ACC112 (cell line): ENCODE measurements around the gene MXD3.
A peak's percentile ranks its signal among the peaks of the same experiment; 100 is the strongest.
"Not testable (repeated sequence)": the region's sequence is repeated elsewhere in the genome, so short reads cannot be mapped to it uniquely, and the experiment has no call there.

ENCODE experiments used
- H2AFZ ChIP-seq: fragments of 200-600 bp; sonication (generic); one replicate; pipeline ENCODE4 v1.6.0; 2017; ENCODE audit warnings: antibody characterized with exemption, low read length; ENCODE audit not compliant: unreplicated experiment
- H3K27ac ChIP-seq: fragments of 200-600 bp; sonication (generic); 2 replicates; pipeline ENCODE4 v1.5.1; 2014; ENCODE audit warnings: low read depth, mild to moderate bottlenecking, antibody characterized with exemption, low read length, moderate library complexity
- H3K27me3 ChIP-seq: fragments of 200-600 bp; sonication (generic); 2 replicates; pipeline ENCODE4 v1.6.1; 2014; ENCODE audit warnings: mild to moderate bottlenecking, antibody characterized with exemption, low read length, moderate library complexity, mixed read lengths; ENCODE audit not compliant: insufficient read depth
- H3K36me3 ChIP-seq: fragments of 200-600 bp; sonication (generic); 2 replicates; pipeline ENCODE4 v1.6.1; 2016; ENCODE audit warnings: mild to moderate bottlenecking, antibody characterized with exemption, low read length, moderate library complexity, mixed read lengths; ENCODE audit not compliant: insufficient read depth
- H3K4me1 ChIP-seq: fragments of 200-600 bp; sonication (generic); one replicate; pipeline ENCODE4 v1.6.1; 2016; ENCODE audit warnings: low read length, mixed read lengths; ENCODE audit not compliant: insufficient read depth, unreplicated experiment, control insufficient read depth
- H3K4me3 ChIP-seq: fragments of 200-600 bp; sonication (generic); 2 replicates; pipeline ENCODE4 v1.5.1; 2014; ENCODE audit warnings: mild to moderate bottlenecking, low read depth, low read length
- H3K79me2 ChIP-seq: fragments of 200-600 bp; sonication (generic); one replicate; pipeline ENCODE4 v1.6.0; 2016; ENCODE audit warnings: low read length; ENCODE audit not compliant: control insufficient read depth, unreplicated experiment, insufficient read depth

The MXD3 gene, protein sequence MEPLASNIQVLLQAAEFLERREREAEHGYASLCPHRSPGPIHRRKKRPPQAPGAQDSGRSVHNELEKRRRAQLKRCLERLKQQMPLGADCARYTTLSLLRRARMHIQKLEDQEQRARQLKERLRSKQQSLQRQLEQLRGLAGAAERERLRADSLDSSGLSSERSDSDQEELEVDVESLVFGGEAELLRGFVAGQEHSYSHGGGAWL

DNA sequence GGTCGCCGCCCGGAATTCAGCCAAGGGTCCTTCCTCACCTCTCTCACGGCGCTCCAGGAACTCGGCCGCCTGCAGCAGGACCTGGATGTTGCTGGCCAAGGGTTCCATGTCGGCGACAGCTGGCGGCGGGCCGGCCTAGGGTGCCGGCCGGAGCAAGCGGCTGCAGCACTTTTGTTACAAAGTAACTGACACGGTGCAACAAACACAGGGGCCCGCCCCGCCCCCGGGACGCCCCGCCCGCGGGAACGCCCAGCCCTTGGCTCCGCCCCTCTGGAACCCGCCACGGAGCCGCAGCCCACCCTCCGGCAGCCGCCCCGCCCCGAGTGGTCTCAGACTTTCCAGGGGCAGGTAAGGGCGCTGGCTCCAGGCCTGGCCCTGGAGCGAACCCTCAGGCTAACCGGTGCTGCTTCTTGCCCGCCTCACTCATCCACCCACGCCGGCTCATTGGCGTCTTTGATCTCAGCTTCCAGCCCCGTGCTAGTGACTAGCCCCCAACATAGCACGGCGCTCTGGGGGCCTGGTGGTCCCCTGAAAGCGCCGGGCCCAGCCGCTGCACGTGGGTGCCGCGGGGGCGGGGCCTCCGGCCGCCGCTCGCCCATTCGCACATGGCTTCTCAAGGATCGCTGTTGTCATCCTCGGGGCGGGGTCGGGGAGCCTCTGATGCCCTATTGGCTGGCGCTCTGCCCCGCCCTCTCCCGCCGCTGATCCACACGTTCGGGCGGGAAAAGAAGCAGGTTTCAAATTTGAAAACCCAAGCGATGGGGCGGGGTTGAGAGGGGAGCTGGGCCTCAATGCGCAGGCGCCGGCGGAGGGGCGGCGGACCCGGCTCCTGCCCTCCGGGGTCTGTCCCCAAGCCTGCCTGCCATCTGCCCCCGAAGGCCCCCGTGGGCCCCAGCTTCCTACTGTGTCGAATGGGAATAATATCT lies at the start of gene MXD3:
Gene MXD3 (minus strand): TSS at position 176 of the 926 bp plus-strand sequence. CDS start 68 bp downstream, at position 108.
- Histone ChIP-seq H2AFZ (peak within 1 kb of the TSS; percentile 63), H3K4me1 (peaks cover 16% of the 10 kb centered on the region), H3K4me3 (peak within 1 kb of the TSS; percentile 78)

DNA sequence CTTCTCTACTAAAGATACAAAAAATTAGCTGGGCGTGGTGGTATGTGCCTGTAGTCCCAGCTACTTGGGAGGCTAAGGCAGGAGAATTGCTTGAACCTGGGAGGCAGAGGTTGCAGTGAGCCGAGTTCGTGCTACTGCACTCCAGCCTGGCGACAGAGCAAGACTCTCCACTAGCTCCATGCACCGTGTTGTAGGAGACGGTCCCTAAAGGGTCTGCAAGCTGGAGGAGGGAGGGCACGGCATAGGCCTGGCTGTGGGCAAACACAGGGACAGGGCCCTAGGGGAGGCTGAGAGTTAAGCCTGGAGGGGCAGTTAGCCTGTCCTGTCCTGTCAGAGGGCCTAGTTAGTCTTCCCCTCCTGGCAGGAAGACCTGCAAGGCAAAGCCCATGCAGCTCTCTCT lies 49.0 kb upstream of the MXD3 start:
- H3K4me1 ChIP-seq, H3K27me3 ChIP-seq: not testable (repeated sequence)

More for the DNA sequence above, at the start of gene MXD3:
- no peaks in the 10 kb centered on the region for H3K36me3 ChIP-seq
- H3K27ac ChIP-seq: peak within 1 kb of the TSS; percentile 61
- H3K27me3 ChIP-seq: no peaks in the 10 kb centered on the region
- H3K79me2 ChIP-seq: peaks cover 18% of the 10 kb centered on the region

DNA sequence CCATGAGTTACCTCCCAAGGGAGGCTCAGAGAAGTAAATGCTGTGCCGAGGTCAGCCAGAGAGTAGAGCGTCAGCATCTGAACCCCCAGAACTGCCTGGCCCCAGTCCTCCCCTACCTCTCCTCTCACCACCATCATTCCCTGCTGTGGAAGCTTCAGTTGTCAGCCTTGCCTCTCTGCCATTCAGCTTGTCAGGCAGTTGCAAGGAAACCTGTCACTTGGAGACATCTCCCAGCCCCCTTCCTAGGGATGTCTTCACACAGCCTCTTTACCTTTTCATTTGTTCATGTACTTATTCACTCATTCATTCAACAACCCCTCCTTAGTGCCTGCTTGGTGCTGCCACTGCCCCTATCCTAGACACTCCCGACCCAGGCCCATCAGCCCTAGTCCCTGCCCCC lies 48.2 kb upstream of the MXD3 start:
- Histone ChIP-seq H3K27ac (no peak overlapping the region), H3K4me3 (no peak overlapping the region), H3K27me3 (no peaks in the 10 kb centered on the region), H3K36me3 (no peaks in the 10 kb centered on the region), H2AFZ (no peak overlapping the region), H3K79me2 (no peaks in the 10 kb centered on the region), H3K4me1 (peaks cover 6% of the 10 kb centered on the region)

More for the DNA sequence above, 49.0 kb upstream of the MXD3 start:
- not testable (repeated sequence) for H3K4me3 ChIP-seq, H3K79me2 ChIP-seq, H2AFZ ChIP-seq, H3K27ac ChIP-seq, H3K36me3 ChIP-seq

DNA sequence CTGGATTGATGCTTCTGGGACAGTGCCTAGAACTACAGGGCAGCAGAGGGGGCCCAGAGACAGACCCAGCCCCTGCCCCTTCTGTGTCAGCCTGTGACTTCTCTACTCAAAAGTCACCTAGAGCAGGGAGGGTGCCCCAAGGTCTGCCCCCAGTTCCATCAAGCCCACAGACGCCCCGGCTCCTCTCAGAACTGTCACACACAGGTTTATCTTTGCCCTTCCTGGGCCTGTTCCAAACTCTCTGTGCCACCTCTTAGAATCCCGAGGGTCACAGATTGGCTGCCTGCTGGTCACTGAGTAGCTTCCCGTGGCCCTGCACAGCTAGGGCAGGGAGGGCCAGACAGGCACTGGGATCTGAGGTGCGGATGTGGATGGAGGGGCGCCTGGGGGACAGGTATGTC lies 47.8 kb upstream of the MXD3 start:
- Histone ChIP-seq H3K4me1 (peaks cover 4% of the 10 kb centered on the region), H3K27ac (no peak overlapping the region), H2AFZ (no peak overlapping the region), H3K36me3 (no peaks in the 10 kb centered on the region), H3K27me3 (no peaks in the 10 kb centered on the region), H3K79me2 (no peaks in the 10 kb centered on the region), H3K4me3 (no peak overlapping the region)

DNA sequence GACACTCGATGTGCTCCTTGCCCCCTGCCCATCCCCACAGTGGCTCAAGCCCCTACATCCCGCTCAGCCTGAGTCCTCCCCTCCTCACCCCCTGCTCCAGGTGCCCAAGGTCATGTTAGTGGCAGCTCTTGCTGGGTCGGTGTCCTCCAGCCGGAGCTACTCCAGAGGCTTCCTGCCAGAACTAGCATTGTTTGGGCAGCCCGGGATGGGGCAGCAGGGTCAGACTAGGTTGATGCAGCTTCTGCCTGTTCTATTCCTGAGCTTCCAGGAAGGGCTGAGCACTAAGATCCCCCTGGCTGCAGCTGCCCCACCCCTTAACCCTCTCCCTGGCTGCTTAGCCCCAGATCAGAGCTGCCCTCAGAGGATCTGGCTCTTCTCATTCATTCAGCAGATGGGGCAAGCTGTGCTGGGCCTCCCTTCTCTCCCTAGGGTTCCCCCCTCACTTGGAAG lies 46.7 kb upstream of the MXD3 start:
- no peak overlapping the region for H2AFZ ChIP-seq
- H3K27ac ChIP-seq: no peak overlapping the region
- H3K4me3 ChIP-seq: no peak overlapping the region
- H3K4me1 ChIP-seq: no peaks in the 10 kb centered on the region
- no peaks in the 10 kb centered on the region for H3K36me3 ChIP-seq
- H3K79me2 ChIP-seq: no peaks in the 10 kb centered on the region
- no peaks in the 10 kb centered on the region for H3K27me3 ChIP-seq

DNA sequence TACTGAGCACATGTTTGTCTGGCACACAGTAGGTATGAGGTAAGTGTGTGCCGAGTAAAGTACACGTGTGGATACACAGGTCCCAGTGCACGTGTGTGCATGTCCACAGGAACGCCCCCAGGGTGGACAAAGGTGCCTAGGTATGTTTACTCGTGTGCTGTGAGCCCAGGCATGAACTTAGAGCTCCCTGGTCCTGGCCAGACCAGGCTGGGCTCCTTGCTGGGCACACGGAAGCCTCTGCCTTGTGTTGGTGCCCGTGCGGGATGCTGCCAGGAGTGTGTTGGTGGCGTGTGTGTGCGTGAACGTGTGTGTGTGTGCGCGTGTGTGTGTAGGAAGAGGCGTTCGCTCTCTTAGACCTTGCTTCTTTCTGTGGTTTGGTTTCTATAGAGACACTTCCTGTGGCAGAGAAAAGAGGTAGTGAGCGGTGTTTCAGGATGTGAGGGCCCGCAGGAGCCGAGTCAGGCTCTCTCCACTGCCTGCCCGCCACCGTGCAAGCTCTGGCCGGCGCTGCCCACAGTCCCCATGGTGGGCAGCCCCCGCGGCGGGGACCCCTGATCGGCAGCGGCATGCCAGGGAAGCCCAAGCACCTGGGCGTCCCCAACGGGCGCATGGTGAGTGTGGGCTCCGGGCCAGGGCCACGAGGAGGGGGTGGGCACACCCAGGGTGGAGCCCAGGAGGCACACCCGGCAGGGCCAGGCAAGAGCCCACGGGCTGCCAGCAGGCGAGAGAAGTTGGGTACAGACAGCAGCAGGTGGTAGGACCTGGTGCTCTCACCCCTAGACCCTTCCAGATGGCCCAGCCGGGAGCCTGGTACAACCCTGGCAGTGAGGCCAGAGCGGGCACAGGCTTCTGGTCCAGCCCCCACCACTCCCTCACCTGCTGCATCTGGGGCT lies 46.0 kb upstream of the MXD3 start, which contains the start of gene RGS14:
Gene RGS14 (plus strand): TSS at position 466 of the 893 bp plus-strand sequence. CDS start 101 bp downstream, at position 567.
- no peaks in the 10 kb centered on the region for H3K79me2 ChIP-seq
- no peak within 1 kb of the TSS for H2AFZ ChIP-seq
- no peak within 1 kb of the TSS for H3K4me3 ChIP-seq
- no peak within 1 kb of the TSS for H3K27ac ChIP-seq
- no peaks in the 10 kb centered on the region for H3K27me3 ChIP-seq
- H3K4me1 ChIP-seq: no peaks in the 10 kb centered on the region
- H3K36me3 ChIP-seq: no peaks in the 10 kb centered on the region

DNA sequence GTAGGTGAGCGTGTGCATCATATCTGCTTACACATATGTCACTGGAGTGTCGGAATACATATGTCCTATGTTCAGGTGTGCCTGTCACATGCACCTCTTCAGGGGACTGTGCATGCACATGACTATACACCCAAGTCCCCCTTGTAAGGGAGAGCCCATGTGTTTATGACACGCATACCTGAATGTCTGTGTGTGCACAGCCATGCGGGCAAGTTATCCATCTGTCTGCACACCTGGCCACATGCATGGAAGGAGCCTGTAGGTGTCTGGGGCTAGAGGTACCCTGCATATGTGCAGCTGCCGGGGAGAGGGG lies 45.4 kb upstream of the MXD3 start:
- no peak overlapping the region for H3K4me3 ChIP-seq
- no peak overlapping the region for H3K27ac ChIP-seq
- H3K79me2 ChIP-seq: no peaks in the 10 kb centered on the region
- H3K36me3 ChIP-seq: no peaks in the 10 kb centered on the region
- no peak overlapping the region for H2AFZ ChIP-seq
- no peaks in the 10 kb centered on the region for H3K4me1 ChIP-seq
- no peaks in the 10 kb centered on the region for H3K27me3 ChIP-seq

DNA sequence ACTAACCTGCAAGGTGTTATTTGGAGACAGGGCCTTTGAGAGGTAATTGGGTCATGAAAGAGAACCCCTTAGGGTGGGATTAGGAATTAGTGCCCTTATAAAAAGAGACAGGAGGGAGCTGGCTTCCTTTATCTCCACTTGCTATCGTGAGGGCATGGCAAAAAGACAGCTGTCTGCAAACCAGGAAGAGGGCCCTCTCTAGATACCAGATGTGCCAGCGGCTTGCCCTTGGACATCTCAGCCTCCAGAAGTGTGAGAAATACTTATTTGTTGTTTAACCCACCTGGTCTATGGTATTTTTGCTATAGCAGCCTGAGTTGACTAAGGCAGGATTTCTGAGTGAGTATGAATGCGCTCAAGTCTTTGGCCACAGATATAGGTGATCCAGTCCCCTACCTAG lies 45.0 kb upstream of the MXD3 start:
- no peak overlapping the region for H2AFZ ChIP-seq
- H3K27ac ChIP-seq: no peak overlapping the region
- no peaks in the 10 kb centered on the region for H3K4me1 ChIP-seq
- H3K4me3 ChIP-seq: no peak overlapping the region
- H3K27me3 ChIP-seq: no peaks in the 10 kb centered on the region
- no peaks in the 10 kb centered on the region for H3K79me2 ChIP-seq
- H3K36me3 ChIP-seq: no peaks in the 10 kb centered on the region

DNA sequence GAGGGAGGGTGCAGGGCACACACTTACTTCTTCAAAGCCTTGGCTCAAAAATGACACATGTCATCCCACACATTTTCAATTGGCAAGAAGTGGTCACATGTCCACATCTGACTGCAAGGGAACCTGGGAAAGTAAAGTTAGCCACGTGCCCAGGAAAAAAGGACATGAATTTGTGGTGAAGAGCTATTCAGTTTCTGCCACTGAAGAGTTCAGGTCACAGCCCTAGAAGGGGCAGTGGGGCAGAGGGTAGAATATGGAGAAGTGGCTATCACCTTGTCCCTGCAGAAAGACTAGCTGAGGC lies 44.1 kb upstream of the MXD3 start:
- Histone ChIP-seq H2AFZ (no peak overlapping the region), H3K79me2 (peaks cover 6% of the 10 kb centered on the region), H3K36me3 (no peaks in the 10 kb centered on the region), H3K4me1 (peaks cover under 1% of the 10 kb centered on the region), H3K27ac (no peak overlapping the region), H3K4me3 (no peak overlapping the region), H3K27me3 (no peaks in the 10 kb centered on the region)

DNA sequence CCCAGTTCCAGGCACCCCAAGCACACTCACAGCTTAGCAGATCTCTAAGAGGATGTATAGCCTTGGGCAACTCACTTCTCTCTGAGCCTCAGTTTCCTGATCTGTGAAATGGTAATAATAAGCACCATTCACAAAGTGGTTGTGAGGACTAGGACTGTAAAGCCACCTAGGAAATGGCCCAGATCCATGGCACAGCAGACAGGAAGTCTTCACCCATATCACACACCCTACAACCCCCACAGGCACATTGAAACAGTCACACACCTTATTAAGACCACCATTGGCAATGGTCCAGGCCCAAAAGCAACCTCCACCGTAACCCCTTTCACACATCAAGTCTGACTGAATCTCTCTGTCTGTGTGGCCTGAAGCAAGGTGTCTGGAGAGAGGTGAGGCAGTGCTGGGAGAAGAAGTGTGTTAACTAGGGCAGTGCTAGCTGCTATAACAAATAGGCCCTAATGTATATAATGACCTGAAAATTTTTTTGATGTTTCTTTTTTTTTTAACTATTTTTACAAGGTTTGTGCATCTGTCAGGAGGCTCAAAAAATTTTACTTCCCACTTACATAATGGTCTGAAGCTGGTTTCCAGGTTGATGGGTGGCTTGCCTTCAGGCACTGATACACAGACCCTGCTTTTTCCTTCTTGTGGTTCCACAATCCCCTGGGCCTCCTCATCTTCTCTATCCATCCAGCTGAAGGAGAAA lies 43.6 kb upstream of the MXD3 start:
- Histone ChIP-seq H3K79me2 (peaks cover 11% of the 10 kb centered on the region), H3K4me3 (no peak overlapping the region), H3K4me1 (peaks cover 5% of the 10 kb centered on the region), H3K27me3 (no peaks in the 10 kb centered on the region), H3K27ac (no peak overlapping the region), H3K36me3 (no peaks in the 10 kb centered on the region), H2AFZ (no peak overlapping the region)
